ENCODE data around the gene CERK.

The CERK gene

GRCh38 chr22:46770726-46771125 lies 32.7 kb upstream of the CERK start:
- Histone ChIP-seq H3K4me1 (ENCODE audit: low read length) (peaks cover 10% of the 10 kb centered on the region; the same call in 1 of the 2 replicates), H3K79me2 (ENCODE audit: low read length) (peaks cover 77% of the 10 kb centered on the region), H3K36me3 (replicated peaks; ENCODE audit: insufficient read depth, low read length) (no peaks in the 10 kb centered on the region), H3K9ac (ENCODE audit: low read length) (no peak overlapping the region), H3F3A (ENCODE audit: insufficient read depth, low read length) (no peaks in the 10 kb centered on the region), H4K20me1 (ENCODE audit: insufficient read depth, low read length) (0 out of 2 replicates have a peak, but pooled peaks cover 7% of the 10 kb centered on the region), H2AFZ (ENCODE audit: low read length) (no peak overlapping the region), H3K27ac (ENCODE audit: low read length) (no peak overlapping the region), H3K9me2 (replicated peaks; ENCODE audit: insufficient read depth, low read length) (no peaks in the 10 kb centered on the region), H3K27me3 (replicated peaks; ENCODE audit: insufficient read depth, low read length) (no peaks in the 10 kb centered on the region), H3K9me3 (replicated peaks; ENCODE audit: insufficient read depth, low read length) (no peaks in the 10 kb centered on the region), H3K4me2 (ENCODE audit: low read depth, low read length) (no peak overlapping the region), H3K4me3 (ENCODE audit: low read length) (no peak overlapping the region)
- TF ChIP-seq EZH2 (optimal IDR thresholded peaks at IDR 0.05; ENCODE audit: low read depth, low read length) = no peak
- TF ChIP-seq EZH2phosphoT487 (IDR thresholded peaks at IDR 0.05; ENCODE audit: low read length) = no peak
- TF ChIP-seq, protein P1, sequence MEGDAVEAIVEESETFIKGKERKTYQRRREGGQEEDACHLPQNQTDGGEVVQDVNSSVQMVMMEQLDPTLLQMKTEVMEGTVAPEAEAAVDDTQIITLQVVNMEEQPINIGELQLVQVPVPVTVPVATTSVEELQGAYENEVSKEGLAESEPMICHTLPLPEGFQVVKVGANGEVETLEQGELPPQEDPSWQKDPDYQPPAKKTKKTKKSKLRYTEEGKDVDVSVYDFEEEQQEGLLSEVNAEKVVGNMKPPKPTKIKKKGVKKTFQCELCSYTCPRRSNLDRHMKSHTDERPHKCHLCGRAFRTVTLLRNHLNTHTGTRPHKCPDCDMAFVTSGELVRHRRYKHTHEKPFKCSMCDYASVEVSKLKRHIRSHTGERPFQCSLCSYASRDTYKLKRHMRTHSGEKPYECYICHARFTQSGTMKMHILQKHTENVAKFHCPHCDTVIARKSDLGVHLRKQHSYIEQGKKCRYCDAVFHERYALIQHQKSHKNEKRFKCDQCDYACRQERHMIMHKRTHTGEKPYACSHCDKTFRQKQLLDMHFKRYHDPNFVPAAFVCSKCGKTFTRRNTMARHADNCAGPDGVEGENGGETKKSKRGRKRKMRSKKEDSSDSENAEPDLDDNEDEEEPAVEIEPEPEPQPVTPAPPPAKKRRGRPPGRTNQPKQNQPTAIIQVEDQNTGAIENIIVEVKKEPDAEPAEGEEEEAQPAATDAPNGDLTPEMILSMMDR (IDR thresholded peaks at IDR 0.05; ENCODE audit: low read length) = no peak
- DNase-seq = no peak

- H3F3A ChIP-seq (ENCODE audit: insufficient read depth, low read length) = no peaks in the 10 kb centered on the region
- TF ChIP-seq, protein P1 (IDR thresholded peaks at IDR 0.05; ENCODE audit: low read length) = no peak
- no peak for TF ChIP-seq EZH2phosphoT487 (IDR thresholded peaks at IDR 0.05; ENCODE audit: low read length)
- no peak for TF ChIP-seq EZH2 (optimal IDR thresholded peaks at IDR 0.05; ENCODE audit: low read depth, low read length)
Measured at GRCh38 chr22:46770151-46770641, 32.1 kb upstream of the CERK start.

GRCh38 chr22:46769706-46770105 lies 31.7 kb upstream of the CERK start:
- no peaks in the 10 kb centered on the region for H3K36me3 ChIP-seq (replicated peaks; ENCODE audit: insufficient read depth, low read length)
- H3K9me2 ChIP-seq (replicated peaks; ENCODE audit: insufficient read depth, low read length) = no peaks in the 10 kb centered on the region
- no peak for DNase-seq
- H3K9me3 ChIP-seq (replicated peaks; ENCODE audit: insufficient read depth, low read length) = no peaks in the 10 kb centered on the region
- H3K4me3 ChIP-seq (ENCODE audit: low read length) = no peak overlapping the region
- no peak overlapping the region for H3K4me2 ChIP-seq (ENCODE audit: low read depth, low read length)
- H3F3A ChIP-seq (ENCODE audit: insufficient read depth, low read length) = no peaks in the 10 kb centered on the region
- no peak overlapping the region for H3K9ac ChIP-seq (ENCODE audit: low read length)
- H3K79me2 ChIP-seq (ENCODE audit: low read length) = peaks cover 76% of the 10 kb centered on the region
- H3K4me1 ChIP-seq (ENCODE audit: low read length) = peaks cover 10% of the 10 kb centered on the region; the same call in 1 of the 2 replicates
- no peaks in the 10 kb centered on the region for H3K27me3 ChIP-seq (replicated peaks; ENCODE audit: insufficient read depth, low read length)
- no peak overlapping the region for H3K27ac ChIP-seq (ENCODE audit: low read length)
- TF ChIP-seq, protein P1 (IDR thresholded peaks at IDR 0.05; ENCODE audit: low read length) = no peak
- no peak for TF ChIP-seq EZH2phosphoT487 (IDR thresholded peaks at IDR 0.05; ENCODE audit: low read length)
- TF ChIP-seq EZH2 (optimal IDR thresholded peaks at IDR 0.05; ENCODE audit: low read depth, low read length) = no peak
- H4K20me1 ChIP-seq (ENCODE audit: insufficient read depth, low read length) = 0 out of 2 replicates have a peak, but pooled peaks cover 7% of the 10 kb centered on the region
- H2AFZ ChIP-seq (ENCODE audit: low read length) = no peak overlapping the region

More at GRCh38 chr22:46770151-46770641, 32.1 kb upstream of the CERK start:
- Histone ChIP-seq H3K79me2 (ENCODE audit: low read length) (peaks cover 76% of the 10 kb centered on the region), H3K9ac (ENCODE audit: low read length) (no peak overlapping the region), H3K9me2 (replicated peaks; ENCODE audit: insufficient read depth, low read length) (no peaks in the 10 kb centered on the region), H2AFZ (ENCODE audit: low read length) (no peak overlapping the region), H3K27me3 (replicated peaks; ENCODE audit: insufficient read depth, low read length) (no peaks in the 10 kb centered on the region), H3K36me3 (replicated peaks; ENCODE audit: insufficient read depth, low read length) (no peaks in the 10 kb centered on the region), H4K20me1 (ENCODE audit: insufficient read depth, low read length) (0 out of 2 replicates have a peak, but pooled peaks cover 7% of the 10 kb centered on the region), H3K27ac (ENCODE audit: low read length) (no peak overlapping the region), H3K4me2 (ENCODE audit: low read depth, low read length) (no peak overlapping the region), H3K9me3 (replicated peaks; ENCODE audit: insufficient read depth, low read length) (no peaks in the 10 kb centered on the region), H3K4me1 (ENCODE audit: low read length) (peaks cover 10% of the 10 kb centered on the region; the same call in 1 of the 2 replicates), H3K4me3 (ENCODE audit: low read length) (no peak overlapping the region)
- no peak for DNase-seq
